Hepatocyte (in vitro differentiated cells): ENCODE data around the gene DYNC1I1. TPM values are rescaled to one million over a fixed set of nuclear protein-coding genes. Genes with fewer than 3 reads are reported as not detected.

Source experiments
- DNase-seq: peaks from one replicate; pipeline ENCODE4 v3.0.0-alpha.2; 2016; ENCODE audit warnings: low spot score
- H2AFZ ChIP-seq: fragments of 200-600 bp; sonication (generic); 2 replicates; pipeline ENCODE4 v1.6.0; 2016; ENCODE audit warnings: antibody characterized with exemption, mild to moderate bottlenecking
- H3K27ac ChIP-seq: fragments of 200-600 bp; sonication (generic); 2 replicates; pipeline ENCODE4 v1.5.1; 2016; ENCODE audit warnings: mild to moderate bottlenecking
- H3K27me3 ChIP-seq: fragments of 200-600 bp; sonication (generic); 2 replicates; pipeline ENCODE4 v1.6.1; 2016
- H3K36me3 ChIP-seq: fragments of 200-600 bp; sonication (generic); replicated peaks from 2 replicates; pipeline ENCODE4 v1.5.1; 2016; ENCODE audit warnings: low read depth; ENCODE audit not compliant: insufficient read depth
- H3K4me1 ChIP-seq: fragments of 200-600 bp; sonication (generic); 2 replicates; pipeline ENCODE4 v1.5.1; 2016; ENCODE audit warnings: mild to moderate bottlenecking, moderate library complexity; ENCODE audit not compliant: insufficient read depth
- H3K4me2 ChIP-seq: fragments of 200-600 bp; sonication (generic); 2 replicates; pipeline ENCODE4 v1.6.0; 2016
- H3K4me3 ChIP-seq: fragments of 200-600 bp; sonication (generic); 2 replicates; pipeline ENCODE4 v1.5.1; 2016; ENCODE audit warnings: mild to moderate bottlenecking
- H3K79me2 ChIP-seq: fragments of 200-600 bp; sonication (generic); 2 replicates; pipeline ENCODE4 v1.6.0; 2017; ENCODE audit warnings: mild to moderate bottlenecking
- H3K9me2 ChIP-seq: fragments of 200-600 bp; sonication (generic); replicated peaks from 2 replicates; pipeline ENCODE4 v1.6.0; 2017; ENCODE audit warnings: mild to moderate bottlenecking; ENCODE audit not compliant: insufficient read depth
- H3K9me3 ChIP-seq: fragments of 200-600 bp; sonication (generic); 2 replicates; pipeline ENCODE4 v1.5.1; 2016; ENCODE audit warnings: low read depth, mild to moderate bottlenecking
- H4K20me1 ChIP-seq: fragments of 200-600 bp; sonication (generic); 2 replicates; pipeline ENCODE4 v1.6.0; 2016; ENCODE audit warnings: mild to moderate bottlenecking; ENCODE audit not compliant: insufficient read depth, poor library complexity, severe bottlenecking
- EZH2 ChIP-seq: fragments of 200-600 bp; sonication (generic); IDR thresholded peaks from 2 replicates; pipeline ENCODE4 v1.6.1; 2016; ENCODE audit warnings: antibody characterized with exemption, mild to moderate bottlenecking, borderline replicate concordance
- EZH2phosphoT487 ChIP-seq: fragments of 200-600 bp; sonication (generic); IDR thresholded peaks from one replicate; pipeline ENCODE4 v1.6.1; 2018; ENCODE audit warnings: antibody characterized with exemption, mild to moderate bottlenecking, low read depth, moderate library complexity; ENCODE audit not compliant: unreplicated experiment, severe bottlenecking
- WGBS: methylation state at CpG from one replicate; pipeline ENCODE4 v1.1.6; 2016; ENCODE audit warnings: low lambda C conversion rate; ENCODE audit errors: missing lambda C conversion rate; 5-methylcytosine and 5-hydroxymethylcytosine counted together
- polyA plus RNA-seq: library from polyadenylated mRNA; unstranded; fragments of >200 nt; fragmentation: Nextera tagmentation; extraction: Ambion mirVana; gene quantifications from 2 replicates; pipeline ENCODE4 v1.2.1, GENCODE V29; 2016
- total RNA-seq: library from RNA; depleted of rRNA; stranded (reverse); fragments of >200 nt; gene quantifications from 2 replicates; pipeline ENCODE4 v1.2.3, GENCODE V29; 2014
- TF ChIP-seq, protein P1 (sequence below): fragments of 200-600 bp; sonication (generic); IDR thresholded peaks from 2 replicates; pipeline ENCODE4 v1.5.1; 2016; ENCODE audit warnings: antibody characterized with exemption, mild to moderate bottlenecking; ENCODE audit not compliant: poor library complexity

DYNC1I1 gene
- total and polyA plus RNA-seq, 2 experiments from 2014 or later, result 2.5 to 3.7 TPM

GRCh38 chr7:95957510-95957909, 185.2 kb downstream of the DYNC1I1 start:
- H3K9me2 ChIP-seq, result no peaks in the 10 kb centered on the region
- H3K27ac ChIP-seq, result no peak overlapping the region
- H4K20me1 ChIP-seq, result no peaks in the 10 kb centered on the region
- H3K4me1 ChIP-seq, result peaks cover 6% of the 10 kb centered on the region
- H3K9me3 ChIP-seq, result no peaks in the 10 kb centered on the region
- no peaks in the 10 kb centered on the region for H3K79me2 ChIP-seq
- DNase-seq, result no peak
- H3K36me3 ChIP-seq, result no peaks in the 10 kb centered on the region
- no peak overlapping the region for H3K4me3 ChIP-seq
- H2AFZ ChIP-seq, result no peak overlapping the region
- 43% methylated on average over 3 of the region's 3 CpGs for WGBS
- TF ChIP-seq, protein P1, sequence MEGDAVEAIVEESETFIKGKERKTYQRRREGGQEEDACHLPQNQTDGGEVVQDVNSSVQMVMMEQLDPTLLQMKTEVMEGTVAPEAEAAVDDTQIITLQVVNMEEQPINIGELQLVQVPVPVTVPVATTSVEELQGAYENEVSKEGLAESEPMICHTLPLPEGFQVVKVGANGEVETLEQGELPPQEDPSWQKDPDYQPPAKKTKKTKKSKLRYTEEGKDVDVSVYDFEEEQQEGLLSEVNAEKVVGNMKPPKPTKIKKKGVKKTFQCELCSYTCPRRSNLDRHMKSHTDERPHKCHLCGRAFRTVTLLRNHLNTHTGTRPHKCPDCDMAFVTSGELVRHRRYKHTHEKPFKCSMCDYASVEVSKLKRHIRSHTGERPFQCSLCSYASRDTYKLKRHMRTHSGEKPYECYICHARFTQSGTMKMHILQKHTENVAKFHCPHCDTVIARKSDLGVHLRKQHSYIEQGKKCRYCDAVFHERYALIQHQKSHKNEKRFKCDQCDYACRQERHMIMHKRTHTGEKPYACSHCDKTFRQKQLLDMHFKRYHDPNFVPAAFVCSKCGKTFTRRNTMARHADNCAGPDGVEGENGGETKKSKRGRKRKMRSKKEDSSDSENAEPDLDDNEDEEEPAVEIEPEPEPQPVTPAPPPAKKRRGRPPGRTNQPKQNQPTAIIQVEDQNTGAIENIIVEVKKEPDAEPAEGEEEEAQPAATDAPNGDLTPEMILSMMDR, result no peak
- TF ChIP-seq EZH2phosphoT487 (no peak), EZH2 (no peak)
- H3K4me2 ChIP-seq, result no peak overlapping the region
- no peaks in the 10 kb centered on the region for H3K27me3 ChIP-seq

GRCh38 chr7:95960706-95961244, 188.4 kb downstream of the DYNC1I1 start:
- TF ChIP-seq EZH2phosphoT487 (no peak), EZH2 (no peak)
- TF ChIP-seq, protein P1, result no peak
- WGBS, result 60% methylated on average over 5 of the region's 5 CpGs
- no peak overlapping the region for H2AFZ ChIP-seq

GRCh38 chr7:95963446-95963990, 191.2 kb downstream of the DYNC1I1 start:
- Histone ChIP-seq H3K9me2 (no peaks in the 10 kb centered on the region), H3K36me3 (no peaks in the 10 kb centered on the region), H2AFZ (no peak overlapping the region), H3K27me3 (no peaks in the 10 kb centered on the region), H3K79me2 (no peaks in the 10 kb centered on the region), H3K9me3 (no peaks in the 10 kb centered on the region), H4K20me1 (no peaks in the 10 kb centered on the region), H3K27ac (no peak overlapping the region), H3K4me2 (no peak overlapping the region), H3K4me3 (no peak overlapping the region), H3K4me1 (no peaks in the 10 kb centered on the region)
- TF ChIP-seq EZH2, result no peak
- TF ChIP-seq EZH2phosphoT487, result no peak
- TF ChIP-seq, protein P1, result no peak
- DNase-seq, result no peak
- 52% methylated on average over 1 of the region's 1 CpG for WGBS

More at GRCh38 chr7:95960706-95961244, 188.4 kb downstream of the DYNC1I1 start:
- DNase-seq, result no peak
- H3K4me3 ChIP-seq, result no peak overlapping the region
- no peak overlapping the region for H3K4me2 ChIP-seq
- H3K36me3 ChIP-seq, result no peaks in the 10 kb centered on the region
- H3K27ac ChIP-seq, result no peak overlapping the region
- no peaks in the 10 kb centered on the region for H4K20me1 ChIP-seq
- H3K79me2 ChIP-seq, result no peaks in the 10 kb centered on the region
- H3K9me3 ChIP-seq, result no peaks in the 10 kb centered on the region
- H3K9me2 ChIP-seq, result no peaks in the 10 kb centered on the region
- no peaks in the 10 kb centered on the region for H3K27me3 ChIP-seq
- H3K4me1 ChIP-seq, result no peaks in the 10 kb centered on the region
